Measurements from ENCODE around the gene ANKIB1. TPM values are rescaled to one million over a fixed set of nuclear protein-coding genes. Genes with fewer than 3 reads are reported as not detected.

Gene ANKIB1
- total and polyA plus RNA-seq, 11 donors, result 9.0 to 67.9 (median 43.4) TPM

DNA sequence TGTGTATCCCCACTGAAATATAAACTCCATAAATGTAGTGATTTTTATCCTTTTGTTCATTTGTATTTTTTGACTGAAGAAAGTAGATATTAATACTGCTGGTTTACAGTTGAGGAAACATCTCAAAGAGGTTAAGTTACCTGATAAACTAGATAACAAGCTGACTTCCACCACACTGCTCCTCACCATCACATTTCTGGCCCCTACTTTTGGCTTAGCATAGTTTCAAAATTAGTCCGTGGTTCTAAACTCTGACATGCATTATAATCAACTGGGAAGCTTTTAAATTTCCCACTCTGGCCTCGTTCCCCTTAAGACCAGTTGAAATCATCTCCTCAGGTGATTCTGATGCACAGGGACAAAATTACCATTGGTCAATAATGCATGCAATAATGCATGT is 43.5 kb downstream of the ANKIB1 start:
- no peaks in the 10 kb centered on the region for H3K36me3 ChIP-seq
- DNase-seq (no peak), ATAC-seq (no peak)
- no peak for TF ChIP-seq POLR2A (IDR thresholded peaks at IDR 0.05)
- TF ChIP-seq, protein P1, sequence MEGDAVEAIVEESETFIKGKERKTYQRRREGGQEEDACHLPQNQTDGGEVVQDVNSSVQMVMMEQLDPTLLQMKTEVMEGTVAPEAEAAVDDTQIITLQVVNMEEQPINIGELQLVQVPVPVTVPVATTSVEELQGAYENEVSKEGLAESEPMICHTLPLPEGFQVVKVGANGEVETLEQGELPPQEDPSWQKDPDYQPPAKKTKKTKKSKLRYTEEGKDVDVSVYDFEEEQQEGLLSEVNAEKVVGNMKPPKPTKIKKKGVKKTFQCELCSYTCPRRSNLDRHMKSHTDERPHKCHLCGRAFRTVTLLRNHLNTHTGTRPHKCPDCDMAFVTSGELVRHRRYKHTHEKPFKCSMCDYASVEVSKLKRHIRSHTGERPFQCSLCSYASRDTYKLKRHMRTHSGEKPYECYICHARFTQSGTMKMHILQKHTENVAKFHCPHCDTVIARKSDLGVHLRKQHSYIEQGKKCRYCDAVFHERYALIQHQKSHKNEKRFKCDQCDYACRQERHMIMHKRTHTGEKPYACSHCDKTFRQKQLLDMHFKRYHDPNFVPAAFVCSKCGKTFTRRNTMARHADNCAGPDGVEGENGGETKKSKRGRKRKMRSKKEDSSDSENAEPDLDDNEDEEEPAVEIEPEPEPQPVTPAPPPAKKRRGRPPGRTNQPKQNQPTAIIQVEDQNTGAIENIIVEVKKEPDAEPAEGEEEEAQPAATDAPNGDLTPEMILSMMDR (IDR thresholded peaks at IDR 0.05), result no peak
- H3K9me3 ChIP-seq, result peaks cover 0 to 8% (median 0%) of the 10 kb centered on the region in 12 donors
- no peak overlapping the region for H3K4me3 ChIP-seq
- H3K27me3 ChIP-seq, result no peaks in the 10 kb centered on the region
- H3K27ac ChIP-seq, result no peak overlapping the region
- intact Hi-C loops (cut with DNase I), result no loop called here
- 92 to 97% (median 94%) methylated on average over 2 of the region's 2 CpGs for WGBS, 4 donors
- H3K4me1 ChIP-seq, result peaks cover 0 to 15% (median 6%) of the 10 kb centered on the region in 12 donors

DNA sequence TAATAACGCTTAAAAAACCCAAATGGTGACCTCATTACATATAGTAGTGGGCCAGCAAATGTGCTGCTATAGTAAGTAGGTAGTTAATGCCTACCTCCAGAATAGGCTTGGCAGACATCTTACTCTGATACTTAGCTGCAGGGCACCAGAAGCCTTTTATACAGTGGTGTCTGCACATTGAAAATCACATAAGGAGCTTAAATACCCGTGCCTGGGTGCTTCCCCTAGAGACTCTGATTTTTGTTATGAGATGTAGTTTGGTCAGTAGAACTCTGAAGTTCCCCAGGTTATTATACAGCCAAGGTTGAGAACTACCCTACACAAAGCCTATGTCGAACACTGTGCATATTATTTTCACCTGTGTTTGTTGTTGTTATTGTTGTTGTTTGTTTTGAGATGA is 47.2 kb downstream of the ANKIB1 start:
- Histone ChIP-seq H3K27me3 (no peaks in the 10 kb centered on the region), H3K27ac (peak overlapping the region in 4 of 12 donors; percentile 11 to 52 (median 38)), H3K9me3 (peaks cover 0 to 8% (median 0%) of the 10 kb centered on the region in 12 donors), H3K4me1 (peaks cover 0 to 32% (median 18%) of the 10 kb centered on the region in 12 donors), H3K4me3 (no peak overlapping the region), H3K36me3 (peaks cover 0 to 11% (median 0%) of the 10 kb centered on the region in 9 donors)
- whole genome bisulfite sequencing, 4 donors, result 72 to 86% (median 81%) methylated on average over 3 of the region's 3 CpGs
- peak in 1 of 4 donors; percentile 35 for ATAC-seq
- no peak for TF ChIP-seq POLR2A (IDR thresholded peaks at IDR 0.05)
- TF ChIP-seq, protein P1 (IDR thresholded peaks at IDR 0.05), result no peak
- no peak for DNase-seq
- intact Hi-C loops (cut with DNase I), result loop anchor here in 4 of 10 donors (5.0 to 10.0 kb wide), 2 partner anchors 46 to 48 kb away; partner anchors contain the start of genes ANKIB1 (in 4 of the 4) and KRIT1 (in 4 of the 4)

- peaks cover 0 to 21% (median 1%) of the 10 kb centered on the region in 9 donors for H3K36me3 ChIP-seq
- ATAC-seq, result no peak
- intact Hi-C loops (cut with DNase I), result loop anchor here in 4 of 10 donors (5.0 to 10.0 kb wide), 2 partner anchors 47 to 49 kb away; partner anchors contain the start of genes ANKIB1 (in 4 of the 4) and KRIT1 (in 4 of the 4)
- peaks cover 0 to 32% (median 18%) of the 10 kb centered on the region in 12 donors for H3K4me1 ChIP-seq
- WGBS, 4 donors, result 42 to 72% (median 47%) methylated on average over 2 of the region's 2 CpGs
- H3K4me3 ChIP-seq, result peak overlapping the region in 10 of 12 donors; percentile 7 to 50 (median 26)
- H3K27ac ChIP-seq, result peak overlapping the region in 10 of 12 donors; percentile 0 to 62 (median 34)
- H3K27me3 ChIP-seq, result no peaks in the 10 kb centered on the region
- no peaks in the 10 kb centered on the region for H3K9me3 ChIP-seq
- TF ChIP-seq POLR2A (IDR thresholded peaks at IDR 0.05), result no peak
- TF ChIP-seq, protein P1 (IDR thresholded peaks at IDR 0.05), result no peak
- no peak for DNase-seq
Measured at GRCh38 chr7:92293896-92294590, 48.3 kb downstream of the ANKIB1 start.

DNA sequence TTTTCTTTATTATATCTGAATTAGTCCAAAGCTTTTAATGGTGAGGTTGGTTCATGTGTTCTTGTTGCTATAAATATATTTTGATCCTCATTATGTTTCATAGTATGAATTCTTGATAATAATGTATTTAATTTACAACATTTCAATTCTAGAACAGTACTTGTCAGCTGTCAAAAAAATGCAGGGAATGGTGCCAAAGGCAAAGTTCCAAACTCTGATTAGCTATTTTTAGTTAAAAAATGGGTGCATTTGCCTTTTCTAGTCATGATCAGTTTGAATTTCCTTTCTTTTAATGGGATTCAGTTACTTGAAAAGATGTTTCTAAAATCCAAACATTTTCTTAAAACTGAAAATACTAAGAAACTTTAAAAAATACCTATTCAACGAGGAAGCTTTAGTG is 49.6 kb downstream of the ANKIB1 start:
- intact Hi-C loops (cut with DNase I), result loop anchor here in 2 of 10 donors (10.0 kb wide), 1 partner anchor 51 kb away; the partner anchor contains the start of genes ANKIB1 (in 2 of the 2) and KRIT1 (in 2 of the 2)
- no peak for TF ChIP-seq POLR2A (IDR thresholded peaks at IDR 0.05)
- TF ChIP-seq, protein P1 (IDR thresholded peaks at IDR 0.05), result no peak
- Histone ChIP-seq H3K27me3 (no peaks in the 10 kb centered on the region), H3K4me1 (peaks cover 0 to 32% (median 18%) of the 10 kb centered on the region in 12 donors), H3K4me3 (peak overlapping the region in 2 of 12 donors; percentile 26 to 45), H3K9me3 (no peaks in the 10 kb centered on the region), H3K27ac (peak overlapping the region in 7 of 12 donors; percentile 2 to 52 (median 21)), H3K36me3 (peaks cover 0 to 27% (median 4%) of the 10 kb centered on the region in 9 donors)
- no peak for ATAC-seq
- peak in 1 of 5 donors; percentile 30 for DNase-seq
- WGBS, 4 donors, result 6 to 17% (median 12%) methylated on average over 1 of the region's 1 CpG

Data from heart left ventricle (tissue), 16 donors.